Activated naive CD4-positive, alpha-beta T cell treated with anti-CD3 and anti-CD28 coated beads, Interleukin-2, amount 50 U/mL, for 16 hours (primary cell): Measurements from ENCODE around the gene HMCN1.

Source experiments
- DNase-seq: peaks from one replicate; pipeline ENCODE4 v3.0.0-alpha.2; 2020

The HMCN1 gene

DNA sequence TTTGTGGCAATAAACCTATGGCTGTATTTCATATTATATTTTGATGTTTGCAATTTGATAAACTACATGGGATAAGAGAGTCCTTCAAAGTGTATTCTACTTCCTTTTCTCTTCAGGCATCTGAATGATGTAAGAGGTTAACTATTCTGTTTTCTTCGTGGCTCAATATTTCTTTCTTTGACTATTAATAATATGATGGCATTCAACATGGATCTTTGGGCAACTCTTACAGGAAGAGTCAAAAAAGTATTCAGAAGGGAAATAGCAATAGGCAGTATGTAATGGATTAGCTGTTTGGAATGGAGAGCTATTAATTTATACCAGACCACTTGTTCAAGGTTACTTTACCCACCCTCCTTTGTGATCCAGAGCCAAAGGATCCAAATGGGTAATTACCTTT, 74.4 kb downstream of the HMCN1 start:
- no peak for DNase-seq

DNA sequence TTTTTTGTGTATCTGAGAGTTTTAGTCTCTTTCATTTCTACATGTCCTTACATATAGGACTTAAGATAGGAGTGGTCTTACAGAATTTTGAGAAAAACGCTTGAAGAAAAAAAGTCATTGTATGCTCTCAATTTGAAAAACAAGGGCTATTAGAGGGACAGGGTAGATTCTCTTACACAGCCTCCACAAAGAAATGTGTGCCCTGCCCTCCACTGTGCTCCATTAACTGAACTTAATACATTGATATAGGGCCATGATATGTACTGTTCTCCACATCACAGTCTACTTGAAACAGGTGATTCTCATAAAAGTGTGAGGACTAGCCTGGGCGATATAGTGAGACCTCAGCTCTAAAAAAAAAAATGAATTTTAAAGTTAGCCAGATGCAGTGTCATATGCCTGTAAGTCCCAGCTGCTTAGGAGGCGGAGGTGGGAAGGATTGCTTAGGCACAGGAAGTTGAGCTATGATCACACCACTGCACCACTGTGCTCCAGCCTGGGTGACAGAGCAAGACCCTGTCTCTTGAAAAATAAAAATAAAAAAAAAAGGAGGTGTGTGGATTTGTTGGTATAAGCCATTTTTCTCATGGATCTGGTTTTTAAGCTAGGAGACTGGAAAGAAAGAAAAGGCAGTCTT, 77.0 kb downstream of the HMCN1 start:
- no peak for DNase-seq

DNA sequence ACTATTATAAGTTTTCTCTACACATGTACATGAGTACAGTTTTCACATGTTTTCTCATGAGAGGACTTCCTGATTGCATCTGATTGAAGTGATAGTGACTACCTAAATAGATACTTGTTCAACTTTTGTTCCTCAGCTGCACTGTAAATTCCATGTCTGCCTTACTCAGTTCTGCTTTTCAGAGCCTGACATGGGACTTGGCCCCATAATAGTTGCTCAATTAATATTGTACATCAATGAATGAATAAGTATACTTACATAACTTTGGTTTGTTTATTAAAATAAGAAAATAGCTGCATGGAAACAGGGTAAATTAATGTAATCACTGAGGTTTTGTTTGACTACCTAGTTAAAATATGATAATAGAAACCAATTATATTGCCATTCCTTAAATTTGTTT, 78.7 kb downstream of the HMCN1 start:
- DNase-seq: no peak

DNA sequence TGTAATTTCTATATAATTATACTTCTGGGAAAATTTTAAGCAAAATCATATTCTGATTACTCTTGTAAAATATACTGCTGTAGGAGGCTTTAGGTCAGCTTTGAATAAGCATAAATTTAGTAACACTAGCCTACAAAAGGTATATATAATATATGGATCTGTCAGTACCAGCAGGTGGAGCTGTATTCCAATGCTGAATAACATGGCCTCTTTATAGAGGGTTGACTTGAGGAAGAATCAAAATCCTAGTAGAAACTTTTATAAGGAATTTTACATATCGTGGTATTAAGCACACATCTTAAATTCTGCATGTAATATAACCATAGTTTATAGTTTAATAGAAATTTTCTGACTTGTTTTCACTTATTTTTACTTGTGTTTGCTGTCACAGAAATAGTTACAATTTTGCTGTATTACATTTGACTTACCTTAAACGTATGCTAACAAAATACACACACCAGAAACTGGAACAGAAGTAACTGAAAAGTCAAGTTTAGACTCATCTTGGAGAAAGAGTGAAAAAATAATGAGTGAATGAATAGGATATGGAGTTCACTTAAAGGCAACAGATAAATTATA, 79.3 kb downstream of the HMCN1 start:
- DNase-seq: no peak

DNA sequence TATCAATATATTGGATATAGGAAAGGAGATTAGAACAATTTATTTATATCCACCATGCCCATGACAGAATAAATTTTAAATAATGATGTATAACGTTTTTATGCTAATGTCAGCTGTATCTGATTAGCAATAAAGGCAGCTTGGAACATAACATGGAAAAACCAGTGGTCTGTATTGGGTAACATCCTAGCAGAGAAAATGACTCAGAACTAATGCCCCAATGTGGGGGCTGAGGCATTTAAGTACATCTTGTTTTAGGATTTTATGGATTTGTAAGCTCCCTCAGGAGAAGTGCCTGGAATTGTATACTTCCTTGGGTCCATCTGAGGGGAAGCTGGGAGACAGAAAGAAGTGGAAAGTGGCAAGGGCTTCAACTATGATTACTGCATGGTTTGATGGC, 82.3 kb downstream of the HMCN1 start:
- DNase-seq: no peak

DNA sequence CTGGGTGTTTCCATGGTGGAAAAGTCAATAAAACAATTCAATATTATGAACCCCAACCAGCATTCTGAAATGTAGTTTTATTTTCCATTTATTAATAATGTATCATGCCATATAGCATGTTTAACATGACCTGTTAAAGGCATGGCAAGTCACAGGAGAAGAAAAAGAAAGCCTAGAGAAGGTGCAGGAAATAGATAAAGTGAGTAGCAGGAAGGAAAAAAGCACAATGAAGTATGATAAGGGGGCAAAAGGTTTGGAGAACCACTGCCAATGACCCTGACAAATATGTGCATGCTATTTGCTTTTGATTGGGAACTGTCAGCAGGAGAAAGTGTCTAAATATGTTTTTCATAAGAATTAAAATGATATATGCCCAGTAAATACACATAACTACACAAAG, 85.6 kb downstream of the HMCN1 start:
- no peak for DNase-seq

DNA sequence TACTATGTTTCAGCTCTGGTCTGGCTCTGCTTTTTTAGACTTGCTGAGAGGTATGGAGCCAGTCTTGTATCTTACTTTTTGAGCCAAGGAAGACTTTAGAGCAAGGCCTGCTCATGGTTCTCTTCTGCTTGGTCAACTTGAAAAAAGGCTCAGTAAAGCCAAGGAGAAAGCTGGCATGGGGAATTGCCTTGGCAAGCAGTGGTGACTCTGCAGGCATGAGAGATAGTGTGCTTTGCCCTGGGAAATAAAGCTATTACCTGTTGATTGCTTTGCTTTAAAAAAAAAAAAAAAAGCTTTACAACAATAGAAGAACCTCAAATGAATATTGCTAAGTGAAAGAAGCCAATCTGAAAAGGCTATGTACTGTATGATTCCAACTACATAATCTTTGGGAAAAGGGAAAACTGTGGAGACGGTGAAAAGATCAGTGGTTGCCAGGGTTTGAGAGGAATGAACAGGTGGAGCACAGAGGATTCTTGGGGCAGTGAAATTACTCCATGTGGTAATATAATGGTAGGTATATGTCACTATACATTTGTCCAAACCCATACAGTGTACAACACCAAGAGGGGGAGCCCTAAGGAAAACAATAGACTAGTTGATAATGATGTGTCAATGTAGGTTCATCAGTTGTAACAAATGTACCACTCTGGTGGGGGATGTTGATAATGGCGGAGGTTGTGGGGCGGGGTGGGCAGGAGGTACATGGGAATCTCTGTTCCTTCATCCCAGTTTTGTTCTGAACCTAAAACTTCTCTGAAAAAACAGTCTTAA, 87.6 kb downstream of the HMCN1 start:
- no peak for DNase-seq

DNA sequence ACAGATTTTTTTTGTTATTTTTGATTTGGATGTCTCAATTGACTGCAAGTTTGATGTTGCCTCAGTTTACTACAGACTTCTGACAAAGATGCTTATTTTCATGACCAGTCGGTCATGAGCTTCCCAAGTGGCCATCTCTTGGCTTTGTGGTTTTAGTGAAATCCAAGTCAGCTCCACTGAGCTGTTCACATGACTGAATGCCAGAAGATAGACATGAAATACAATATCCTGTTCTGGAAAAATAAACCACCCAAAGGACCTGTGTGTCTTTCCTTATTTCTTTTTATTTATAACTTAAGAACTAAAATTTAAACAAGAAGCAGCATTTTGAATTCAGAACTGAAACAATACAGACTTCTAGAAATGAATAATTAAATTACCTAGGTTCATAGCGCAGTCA, 89.3 kb downstream of the HMCN1 start:
- no peak for DNase-seq

DNA sequence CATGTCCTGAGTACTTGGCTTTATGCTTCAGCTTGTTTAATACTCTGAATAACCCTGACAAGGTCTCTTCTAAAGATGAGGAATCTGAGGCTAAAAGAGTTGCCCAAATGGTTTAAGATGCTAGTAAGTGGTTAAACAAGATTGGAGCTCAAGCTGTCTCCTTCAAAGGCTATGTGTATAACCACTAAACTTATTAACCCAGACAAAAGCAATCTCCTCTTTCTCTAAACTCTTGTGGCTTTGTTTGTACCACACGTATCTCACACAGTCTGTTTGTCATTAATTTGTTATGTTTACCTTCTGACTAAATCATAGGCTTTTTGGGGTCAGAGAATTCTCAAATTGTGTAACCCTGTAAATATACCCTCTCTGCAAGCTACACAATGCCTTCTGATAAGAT, 89.9 kb downstream of the HMCN1 start:
- no peak for DNase-seq

DNA sequence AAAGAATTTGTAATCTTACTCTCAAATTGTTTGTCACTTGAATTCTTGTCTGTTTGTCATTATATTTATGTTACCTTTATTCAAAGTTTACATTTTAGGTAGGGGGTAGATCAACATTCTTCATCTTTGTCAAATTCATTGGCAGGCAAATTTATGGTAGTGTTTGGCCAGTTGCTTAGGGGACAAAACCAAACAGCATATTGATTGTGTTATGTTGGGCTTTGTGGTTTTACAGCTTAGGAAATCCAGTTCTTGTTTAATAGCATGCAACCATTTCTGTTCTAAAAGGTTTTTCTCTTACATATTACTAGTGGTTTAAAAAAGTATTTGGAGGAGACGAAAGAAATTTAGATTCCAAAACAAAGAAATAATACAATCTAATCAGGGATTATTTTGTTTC, 91.4 kb downstream of the HMCN1 start:
- no peak for DNase-seq

DNA sequence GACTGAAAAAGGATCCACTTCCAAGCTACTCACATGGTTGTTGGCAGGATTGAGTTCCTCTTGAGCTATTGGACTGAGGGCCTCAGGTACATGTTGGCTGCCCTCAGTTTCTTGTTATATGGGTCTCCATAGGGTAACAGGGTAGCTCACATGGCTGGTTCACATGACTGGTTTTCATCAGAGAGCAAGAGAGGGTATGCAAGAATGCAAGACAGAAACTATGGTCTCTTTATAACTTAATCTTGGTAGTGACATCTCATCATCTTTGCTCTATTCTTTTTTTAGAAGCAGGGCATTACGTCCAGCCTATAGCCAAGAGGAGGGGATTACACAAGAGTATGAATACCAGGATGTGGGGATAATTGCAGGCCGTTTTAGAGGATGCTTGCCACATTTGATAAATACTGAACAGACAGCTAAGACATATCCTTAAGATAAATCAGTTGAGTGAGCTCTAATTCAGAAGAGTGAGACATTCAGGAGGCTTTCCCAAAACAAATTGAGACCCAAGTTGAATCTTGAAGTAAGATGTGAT, 100.2 kb downstream of the HMCN1 start:
- DNase-seq: no peak

DNA sequence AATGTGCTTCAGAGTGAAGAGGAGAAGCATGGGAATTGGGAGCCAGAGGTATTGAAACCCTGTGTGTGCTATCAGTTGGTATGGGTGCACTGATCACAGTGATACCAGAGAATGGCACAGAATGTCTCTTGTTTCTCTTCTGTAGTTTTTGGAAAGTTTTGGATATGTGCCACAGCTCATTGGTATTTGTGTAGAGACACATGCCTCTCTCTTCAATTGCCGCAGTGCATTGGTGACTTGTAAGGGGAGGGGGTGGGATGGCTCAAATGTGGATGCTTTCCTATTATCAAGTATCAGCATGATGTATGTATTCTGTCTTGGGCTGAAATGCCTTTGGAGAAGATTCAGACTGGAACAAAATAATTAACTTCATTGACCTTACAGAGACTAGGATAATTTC, 101.0 kb downstream of the HMCN1 start:
- no peak for DNase-seq

DNA sequence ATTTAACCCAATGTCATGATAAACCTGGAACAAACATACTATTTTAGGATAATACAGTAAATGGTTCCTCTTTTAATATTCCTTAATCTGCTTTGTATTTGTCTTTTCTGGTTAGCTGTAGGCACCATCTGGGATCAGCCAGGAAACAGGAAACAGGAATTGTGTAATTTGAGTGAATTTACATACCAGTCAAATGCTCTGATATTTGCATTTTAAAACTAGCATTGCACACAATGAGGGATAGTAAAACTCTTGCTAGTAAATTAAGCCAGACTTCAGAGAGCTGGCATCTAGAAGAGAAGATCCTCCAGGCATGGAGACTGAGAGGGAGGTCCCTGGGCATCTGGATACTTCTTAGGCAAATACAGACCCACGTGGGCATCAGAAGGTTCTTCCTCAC, 103.5 kb downstream of the HMCN1 start:
- no peak for DNase-seq

DNA sequence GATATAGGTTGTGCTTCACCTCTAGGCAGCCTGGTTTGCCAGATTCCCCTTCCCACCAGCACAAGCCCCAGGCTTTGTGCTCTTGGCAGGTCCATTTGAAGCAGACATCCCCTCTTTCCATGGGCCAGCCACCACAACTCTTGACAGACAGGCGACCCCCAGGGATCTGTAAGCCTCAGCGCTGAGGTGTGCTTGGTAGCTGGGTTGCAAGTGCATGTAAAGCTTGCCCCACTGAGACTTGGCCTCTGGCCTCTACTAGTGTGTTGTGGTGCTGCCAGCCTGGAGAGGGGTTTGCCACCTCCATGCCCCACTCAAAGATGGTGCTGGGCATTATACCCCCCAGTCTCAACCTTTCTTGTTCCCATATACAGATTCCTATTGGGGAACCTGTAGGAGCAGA, 103.9 kb downstream of the HMCN1 start:
- no peak for DNase-seq

DNA sequence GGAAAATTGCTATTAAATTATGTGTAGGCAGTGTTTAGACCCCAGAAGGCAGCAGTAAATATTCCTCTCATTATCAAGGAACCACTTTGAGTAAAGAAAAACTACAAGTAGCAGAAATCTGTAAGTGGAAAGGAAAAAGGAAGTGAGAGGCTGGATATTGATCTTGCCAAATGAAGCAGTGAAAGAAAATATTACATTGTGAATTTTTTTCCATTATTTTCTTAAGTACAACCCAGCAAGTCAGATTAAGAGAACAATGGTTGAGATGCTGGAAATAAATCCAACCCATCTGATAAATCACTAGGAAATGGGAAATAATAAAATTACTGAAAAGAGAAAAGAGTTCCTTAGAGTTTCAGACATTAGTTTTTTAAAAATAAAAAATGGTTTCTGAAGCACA, 106.7 kb downstream of the HMCN1 start:
- DNase-seq: no peak

DNA sequence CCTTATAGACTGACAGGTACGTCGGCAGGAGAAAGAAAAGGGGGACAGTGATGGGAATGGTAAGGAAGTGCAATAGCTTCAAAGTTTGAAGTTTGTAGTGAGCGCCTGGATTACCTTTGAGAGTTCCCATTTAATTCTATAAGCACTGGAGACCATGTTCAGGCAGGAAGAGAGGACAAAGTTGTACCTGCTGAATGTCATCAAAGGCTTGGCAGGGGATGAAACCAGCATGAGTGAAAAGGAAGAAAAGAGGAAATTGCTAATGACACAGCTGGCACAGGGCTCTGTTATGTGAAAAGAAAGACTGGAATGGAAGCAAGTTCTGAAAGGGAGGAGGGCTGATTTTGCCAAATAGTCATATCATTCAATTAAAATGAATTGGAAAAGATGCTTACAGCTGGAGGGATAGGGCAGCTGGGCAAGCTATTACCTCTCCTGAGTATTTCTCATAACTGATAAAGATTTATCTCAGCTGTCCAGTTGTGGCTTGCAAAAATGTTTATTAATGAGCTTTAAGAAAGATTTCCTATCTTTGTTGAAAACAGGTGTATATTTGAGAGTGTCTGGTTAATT, 109.2 kb downstream of the HMCN1 start:
- no peak for DNase-seq

DNA sequence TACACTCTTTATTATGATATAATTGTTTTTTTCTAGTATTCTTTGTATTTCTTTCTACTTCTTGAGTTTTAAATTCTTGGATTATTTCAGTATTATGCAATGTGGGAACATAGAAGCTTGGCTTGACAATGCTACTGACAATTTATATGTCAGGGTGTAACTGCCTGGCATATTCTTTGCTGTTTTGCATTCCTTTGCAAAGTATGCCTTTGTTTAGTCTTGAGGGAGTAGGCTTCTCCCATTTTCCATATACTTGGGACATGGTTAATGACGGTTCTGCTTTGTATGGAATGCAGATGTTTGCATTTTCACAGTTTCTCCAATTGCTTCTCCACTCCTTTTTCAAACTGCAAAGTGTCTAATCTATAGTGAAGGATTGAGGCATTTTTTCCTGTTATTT, 109.8 kb downstream of the HMCN1 start:
- no peak for DNase-seq

DNA sequence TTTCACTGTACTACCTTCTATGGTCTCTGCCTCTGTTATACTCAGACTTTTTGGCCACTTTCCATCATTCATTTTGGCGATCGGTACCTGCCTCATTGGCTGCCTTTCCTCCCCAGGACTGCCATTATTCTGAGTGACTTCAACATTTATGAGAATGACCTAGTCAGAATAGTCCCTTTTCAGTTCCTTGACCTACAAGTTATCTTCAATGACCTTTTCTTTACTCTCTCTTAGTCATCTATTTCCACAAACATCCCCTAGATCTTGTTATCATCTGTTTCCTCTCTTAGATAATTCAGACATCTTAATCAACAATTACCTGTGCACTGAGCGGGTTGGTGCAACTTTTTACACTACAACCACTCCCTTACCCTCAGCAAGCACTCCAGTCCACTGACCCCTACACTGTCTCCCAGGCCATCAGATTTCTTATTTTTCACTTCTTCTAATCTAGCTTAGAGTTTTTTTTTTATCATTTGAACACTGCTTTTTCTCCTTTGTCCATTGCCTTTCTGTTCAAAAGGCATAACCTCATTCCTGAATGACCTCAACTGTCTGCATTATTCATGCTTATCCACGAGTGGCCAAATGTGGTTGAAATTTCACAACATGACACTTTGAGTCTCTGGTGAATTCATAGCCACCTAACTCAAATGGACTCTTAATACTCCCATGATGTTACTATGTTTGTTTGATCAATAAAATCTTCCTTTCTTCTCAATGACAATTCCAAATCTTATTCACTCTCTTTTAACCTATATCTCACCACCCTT, 112.7 kb downstream of the HMCN1 start:
- no peak for DNase-seq

DNA sequence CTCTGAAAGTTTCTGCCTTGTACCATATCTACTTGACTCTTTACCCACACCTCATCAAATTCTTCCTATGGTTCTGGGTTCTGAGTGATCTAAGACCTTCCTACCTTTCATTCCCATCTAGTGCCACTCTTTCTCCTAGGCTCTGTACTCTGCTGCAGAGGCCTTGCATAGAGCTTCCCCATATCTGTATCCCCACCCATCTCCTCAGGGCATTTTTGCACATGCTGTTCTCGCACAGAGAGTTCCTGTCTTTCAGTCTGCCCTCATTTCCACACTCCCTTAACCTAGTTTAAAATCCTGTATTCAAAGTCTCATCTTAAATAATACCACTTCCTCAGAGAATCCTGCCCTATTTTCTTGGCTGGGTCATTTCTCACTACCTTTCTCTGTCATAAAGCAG, 114.8 kb downstream of the HMCN1 start:
- no peak for DNase-seq

DNA sequence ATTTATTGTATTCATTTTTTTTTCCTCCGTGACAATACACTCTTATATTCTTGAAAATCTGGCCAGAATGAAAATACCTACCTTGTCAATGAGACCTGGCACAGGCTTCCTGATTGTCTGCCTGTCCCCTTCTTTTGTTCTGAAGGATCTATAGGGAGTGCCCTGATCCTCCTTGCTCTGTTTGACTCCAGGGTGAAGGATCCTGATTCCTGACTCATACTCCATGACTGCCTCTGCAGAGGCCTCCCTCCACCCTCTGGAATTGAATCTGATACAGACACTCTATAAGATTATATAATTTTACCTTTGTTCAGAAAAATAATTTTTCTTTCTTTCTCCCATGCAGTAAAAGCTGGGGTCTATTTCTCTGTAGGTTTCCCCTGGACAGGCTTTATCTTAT, 116.2 kb downstream of the HMCN1 start:
- DNase-seq: no peak

DNA sequence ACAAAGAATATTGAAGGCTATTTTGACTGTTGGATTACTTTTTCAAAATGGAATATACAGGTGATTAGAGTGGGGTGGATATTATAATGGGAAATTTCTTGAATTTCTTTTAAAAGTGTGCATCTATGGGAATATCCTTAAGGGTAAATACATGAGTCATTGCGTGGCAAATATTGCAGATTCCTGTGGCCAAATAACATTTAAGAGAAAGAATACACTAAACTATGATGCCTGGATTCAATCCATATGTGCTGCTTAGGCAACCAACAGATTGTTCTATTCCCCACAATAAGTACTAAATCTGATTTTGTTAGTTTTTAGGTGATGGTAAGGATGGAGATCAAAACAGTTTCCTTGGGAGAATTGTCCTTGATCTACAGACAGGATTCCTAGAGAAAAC, 119.5 kb downstream of the HMCN1 start:
- DNase-seq: no peak

DNA sequence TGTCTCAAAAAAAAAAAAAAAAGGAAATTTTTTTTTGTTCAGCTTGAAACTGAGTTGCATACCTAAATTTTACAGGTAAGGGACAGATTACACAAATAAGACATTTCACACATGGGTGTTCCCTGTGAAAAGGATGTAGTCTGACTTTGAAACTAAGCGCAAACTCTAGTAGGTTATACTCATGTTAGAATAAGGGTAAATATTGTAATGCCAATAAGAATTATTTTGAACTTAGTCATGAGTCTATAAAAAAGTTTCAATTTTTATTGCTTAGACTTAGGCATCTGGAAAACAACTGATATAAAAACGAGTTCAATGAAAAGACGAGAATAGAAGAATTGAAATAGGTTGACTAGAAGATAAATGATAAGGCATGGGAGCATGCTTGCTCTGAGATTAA, 122.3 kb downstream of the HMCN1 start:
- no peak for DNase-seq

DNA sequence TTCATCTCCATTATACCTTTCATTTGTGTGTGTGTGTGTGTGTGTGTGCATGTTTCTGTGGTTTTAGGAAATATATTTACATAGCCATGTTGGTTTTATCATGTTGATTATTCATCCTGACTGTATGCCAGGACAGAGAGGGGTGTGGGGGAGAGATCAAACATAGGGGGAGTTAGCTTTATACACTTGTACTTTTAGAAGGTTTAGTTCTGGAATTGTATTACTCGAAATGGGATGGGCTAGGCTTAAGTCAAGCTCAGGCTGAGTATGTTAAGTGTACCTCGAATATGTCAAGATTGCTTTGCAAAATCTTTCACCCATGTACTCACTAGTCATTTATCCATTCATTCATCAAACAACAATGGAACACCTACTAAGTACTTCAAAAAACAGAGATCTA, 123.3 kb downstream of the HMCN1 start:
- no peak for DNase-seq
